GM19035 (cell line): ENCODE results near the gene ARAP3.
A peak's percentile ranks its signal among the peaks of the same experiment; 100 is the strongest.

Experiments used
- ATAC-seq: cut with Tn5 transposase; IDR thresholded peaks from one replicate; pipeline ENCODE4 v1.9.1; 2021; ENCODE audit not compliant: unreplicated experiment

The ARAP3 gene

GRCh38 chr5:141704782-141705297 is 22.8 kb upstream of the ARAP3 start:
- no peak for ATAC-seq

- ATAC-seq: no peak
Measured at GRCh38 chr5:141703133-141703561, 21.1 kb upstream of the ARAP3 start.

GRCh38 chr5:141701360-141702119 is 19.5 kb upstream of the ARAP3 start:
- peak; percentile 51 for ATAC-seq

- no peak for ATAC-seq
Measured at GRCh38 chr5:141697586-141697985, 15.6 kb upstream of the ARAP3 start.

GRCh38 chr5:141696431-141696830 is 14.4 kb upstream of the ARAP3 start:
- ATAC-seq: no peak

GRCh38 chr5:141695627-141696215 is 13.7 kb upstream of the ARAP3 start:
- ATAC-seq: no peak

- ATAC-seq: no peak
Measured at GRCh38 chr5:141694479-141694878, 12.4 kb upstream of the ARAP3 start.

- ATAC-seq: no peak
Measured at GRCh38 chr5:141692919-141693725, 11.1 kb upstream of the ARAP3 start.

GRCh38 chr5:141692533-141692888 is 10.5 kb upstream of the ARAP3 start:
- ATAC-seq: peak; percentile 5

- peak; percentile 82 for ATAC-seq
Measured at GRCh38 chr5:141691867-141692532, 10.0 kb upstream of the ARAP3 start.

- ATAC-seq: no peak
Measured at GRCh38 chr5:141691286-141691866, 9.3 kb upstream of the ARAP3 start.

- ATAC-seq: no peak
Measured at GRCh38 chr5:141686648-141687416, 4.8 kb upstream of the ARAP3 start.

- ATAC-seq: no peak
Measured at GRCh38 chr5:141685591-141685990, 3.6 kb upstream of the ARAP3 start.

- ATAC-seq: no peak
Measured at GRCh38 chr5:141683596-141684141, 1.6 kb upstream of the ARAP3 start.

GRCh38 chr5:141681295-141681694 is 735 bp downstream of the ARAP3 start:
- ATAC-seq: no peak

GRCh38 chr5:141680751-141681201 is 1.3 kb downstream of the ARAP3 start:
- ATAC-seq: no peak

GRCh38 chr5:141680178-141680577 is 1.9 kb downstream of the ARAP3 start:
- ATAC-seq: no peak

GRCh38 chr5:141677415-141677814 is 4.6 kb downstream of the ARAP3 start:
- no peak for ATAC-seq

- no peak for ATAC-seq
Measured at GRCh38 chr5:141675672-141676071, 6.4 kb downstream of the ARAP3 start.

- ATAC-seq: no peak
Measured at GRCh38 chr5:141674747-141675146, 7.3 kb downstream of the ARAP3 start.
